ENCODE results near the gene RIBC2. TPM values are rescaled to one million over a fixed set of nuclear protein-coding genes. Genes with fewer than 3 reads are reported as not detected.

The RIBC2 gene
- polyA plus RNA-seq, 1 of the 3 experiments (the other 2 are of a cell fraction), result not detected

DNA sequence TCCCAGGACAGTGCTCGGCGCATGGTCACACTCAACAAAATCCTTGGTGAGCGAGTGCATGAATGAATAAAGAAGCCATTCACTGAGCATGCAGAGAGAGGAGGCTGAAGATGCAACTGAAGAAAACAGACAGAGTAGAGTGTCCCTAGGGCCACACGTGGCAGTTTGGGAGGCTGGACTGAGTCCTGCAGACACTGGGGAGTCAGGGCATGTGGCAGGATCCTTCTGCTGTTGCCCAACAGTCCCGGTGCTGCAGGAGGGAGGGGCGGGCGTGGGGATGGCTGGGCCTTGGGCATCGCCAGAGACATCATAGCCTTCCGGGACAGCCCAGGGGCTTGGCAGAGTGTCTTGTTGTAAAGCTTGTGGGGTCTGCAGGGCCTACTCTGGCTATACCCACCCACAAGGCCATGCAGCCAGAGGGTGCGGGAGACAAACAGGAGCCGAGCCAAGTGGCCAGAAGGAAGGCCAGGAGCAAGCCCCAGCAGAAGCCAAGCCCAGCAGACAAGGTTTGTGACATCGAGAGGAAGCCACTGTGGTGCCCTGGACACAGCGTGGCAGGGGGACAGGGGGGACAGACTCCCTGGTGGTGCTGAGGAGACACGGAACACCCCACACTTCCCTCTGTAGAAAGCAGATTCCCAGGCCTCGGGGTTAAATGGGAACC is 62.5 kb downstream of the RIBC2 start:
- no peak for TF ChIP-seq EZH2phosphoT487 (IDR thresholded peaks at IDR 0.05; ENCODE audit: borderline replicate concordance, low read depth)
- no peak for TF ChIP-seq TAF1 (IDR thresholded peaks at IDR 0.05; ENCODE audit: borderline replicate concordance, low read depth, low read length)
- Histone ChIP-seq H3K9me2 (no peaks in the 10 kb centered on the region), H3K27me3 (ENCODE audit: insufficient read depth) (no peaks in the 10 kb centered on the region), H3K9ac (no peak overlapping the region), H4K20me1 (ENCODE audit: insufficient read depth) (no peaks in the 10 kb centered on the region), H3K27ac (ENCODE audit: low read depth in 2 of 2, low read length in 1 of 2) (no peak overlapping the region), H3K36me3 (replicated peaks in 1 of 2; ENCODE audit: control insufficient read depth in 1 of 2, insufficient read depth in 2 of 2, low read length in 1 of 2) (no peaks in the 10 kb centered on the region), H3K79me2 (ENCODE audit: insufficient read depth) (no peaks in the 10 kb centered on the region), H3K4me3 (ENCODE audit: low read depth in 2 of 2, low read length in 1 of 2) (no peak overlapping the region), H3K9me3 (no peaks in the 10 kb centered on the region; the same call in 1 of the 2 replicates), H2AFZ (ENCODE audit: low read depth) (no peak overlapping the region), H3K4me2 (no peak overlapping the region), H3F3A (replicated peaks; ENCODE audit: insufficient read depth) (no peaks in the 10 kb centered on the region), H3K4me1 (ENCODE audit: control insufficient read depth in 1 of 2, insufficient read depth in 2 of 2, low read depth in 1 of 2, low read length in 1 of 2) (no peaks in the 10 kb centered on the region; a peak in 1 of 4 replicates)
- ChIA-PET CTCF (no interaction called here), POLR2A (no interaction called here)
- no peak for DNase-seq
- WGBS (ENCODE audit: low lambda C conversion rate), result 84% methylated on average over 10 of the region's 15 CpGs

DNA sequence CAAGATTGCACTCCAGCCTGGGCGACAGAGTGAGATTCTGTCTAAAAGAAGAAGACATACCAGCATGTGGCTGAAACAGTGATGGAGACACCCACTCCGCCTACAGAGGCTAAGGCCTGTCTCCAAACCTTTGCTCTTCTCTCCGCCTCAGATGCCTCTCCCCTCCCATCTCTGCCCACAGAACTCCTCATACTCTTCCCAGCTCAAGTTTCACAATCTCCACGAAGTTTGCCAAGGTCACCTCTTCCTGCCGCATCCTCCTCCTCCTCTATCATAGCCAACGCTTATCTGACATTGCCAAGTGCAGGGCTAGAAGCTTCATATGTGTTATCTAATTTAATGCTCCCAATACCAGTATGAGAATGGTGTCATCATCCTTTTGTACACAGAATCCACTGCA is 63.3 kb downstream of the RIBC2 start:
- no peaks in the 10 kb centered on the region for H4K20me1 ChIP-seq (ENCODE audit: insufficient read depth)
- H3K27ac ChIP-seq (ENCODE audit: low read depth in 2 of 2, low read length in 1 of 2), result no peak overlapping the region
- H3K9me3 ChIP-seq, result no peaks in the 10 kb centered on the region; the same call in 1 of the 2 replicates
- H3K36me3 ChIP-seq (replicated peaks in 1 of 2; ENCODE audit: control insufficient read depth in 1 of 2, insufficient read depth in 2 of 2, low read length in 1 of 2), result no peaks in the 10 kb centered on the region
- no peak overlapping the region for H2AFZ ChIP-seq (ENCODE audit: low read depth)
- H3K79me2 ChIP-seq (ENCODE audit: insufficient read depth), result no peaks in the 10 kb centered on the region
- H3K9me2 ChIP-seq, result no peaks in the 10 kb centered on the region
- no peak for DNase-seq
- H3K4me2 ChIP-seq, result no peak overlapping the region
- H3K9ac ChIP-seq, result no peak overlapping the region
- ChIA-PET POLR2A (no interaction called here), CTCF (no interaction called here)
- H3K27me3 ChIP-seq (ENCODE audit: insufficient read depth), result no peaks in the 10 kb centered on the region
- 82% methylated on average over 6 of the region's 6 CpGs for WGBS (ENCODE audit: low lambda C conversion rate)
- H3K4me1 ChIP-seq (ENCODE audit: control insufficient read depth in 1 of 2, insufficient read depth in 2 of 2, low read depth in 1 of 2, low read length in 1 of 2), result no peaks in the 10 kb centered on the region; a peak in 1 of 4 replicates
- no peak overlapping the region for H3K4me3 ChIP-seq (ENCODE audit: low read depth in 2 of 2, low read length in 1 of 2)
- TF ChIP-seq MXI1 (IDR thresholded peaks at IDR 0.05; ENCODE audit: low read depth, low read length) (no peak), NRF1 (IDR thresholded peaks at IDR 0.05; ENCODE audit: low read depth, low read length) (no peak), EZH2phosphoT487 (IDR thresholded peaks at IDR 0.05; ENCODE audit: borderline replicate concordance, low read depth) (no peak), EP300 (IDR thresholded peaks at IDR 0.05; ENCODE audit: borderline replicate concordance in 1 of 2, low read depth in 1 of 2, low read length in 1 of 2) (no peak), JUND (IDR thresholded peaks at IDR 0.05) (no peak), SIN3A (IDR thresholded peaks at IDR 0.05; ENCODE audit: borderline replicate concordance, low read depth, low read length) (no peak), RFX5 (IDR thresholded peaks at IDR 0.05; ENCODE audit: low read length) (no peak), TEAD4 (IDR thresholded peaks at IDR 0.05; ENCODE audit: borderline replicate concordance, insufficient read depth) (no peak), FOSL2 (IDR thresholded peaks at IDR 0.05; ENCODE audit: borderline replicate concordance, low read depth) (no peak), RXRA (IDR thresholded peaks at IDR 0.05; ENCODE audit: borderline replicate concordance, low read depth) (no peak), TCF12 (IDR thresholded peaks at IDR 0.05) (no peak), FOXJ3 (CRISPR knock-in tag; IDR thresholded peaks at IDR 0.05) (no peak), YY1 (IDR thresholded peaks at IDR 0.05; ENCODE audit: low read depth) (no peak), FOXM1 (IDR thresholded peaks at IDR 0.05; ENCODE audit: low read depth) (no peak)
- TF ChIP-seq, protein P1, sequence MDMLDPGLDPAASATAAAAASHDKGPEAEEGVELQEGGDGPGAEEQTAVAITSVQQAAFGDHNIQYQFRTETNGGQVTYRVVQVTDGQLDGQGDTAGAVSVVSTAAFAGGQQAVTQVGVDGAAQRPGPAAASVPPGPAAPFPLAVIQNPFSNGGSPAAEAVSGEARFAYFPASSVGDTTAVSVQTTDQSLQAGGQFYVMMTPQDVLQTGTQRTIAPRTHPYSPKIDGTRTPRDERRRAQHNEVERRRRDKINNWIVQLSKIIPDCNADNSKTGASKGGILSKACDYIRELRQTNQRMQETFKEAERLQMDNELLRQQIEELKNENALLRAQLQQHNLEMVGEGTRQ (IDR thresholded peaks at IDR 0.05; ENCODE audit: borderline replicate concordance, low read depth, low read length), result no peak
- TF ChIP-seq, protein P2, sequence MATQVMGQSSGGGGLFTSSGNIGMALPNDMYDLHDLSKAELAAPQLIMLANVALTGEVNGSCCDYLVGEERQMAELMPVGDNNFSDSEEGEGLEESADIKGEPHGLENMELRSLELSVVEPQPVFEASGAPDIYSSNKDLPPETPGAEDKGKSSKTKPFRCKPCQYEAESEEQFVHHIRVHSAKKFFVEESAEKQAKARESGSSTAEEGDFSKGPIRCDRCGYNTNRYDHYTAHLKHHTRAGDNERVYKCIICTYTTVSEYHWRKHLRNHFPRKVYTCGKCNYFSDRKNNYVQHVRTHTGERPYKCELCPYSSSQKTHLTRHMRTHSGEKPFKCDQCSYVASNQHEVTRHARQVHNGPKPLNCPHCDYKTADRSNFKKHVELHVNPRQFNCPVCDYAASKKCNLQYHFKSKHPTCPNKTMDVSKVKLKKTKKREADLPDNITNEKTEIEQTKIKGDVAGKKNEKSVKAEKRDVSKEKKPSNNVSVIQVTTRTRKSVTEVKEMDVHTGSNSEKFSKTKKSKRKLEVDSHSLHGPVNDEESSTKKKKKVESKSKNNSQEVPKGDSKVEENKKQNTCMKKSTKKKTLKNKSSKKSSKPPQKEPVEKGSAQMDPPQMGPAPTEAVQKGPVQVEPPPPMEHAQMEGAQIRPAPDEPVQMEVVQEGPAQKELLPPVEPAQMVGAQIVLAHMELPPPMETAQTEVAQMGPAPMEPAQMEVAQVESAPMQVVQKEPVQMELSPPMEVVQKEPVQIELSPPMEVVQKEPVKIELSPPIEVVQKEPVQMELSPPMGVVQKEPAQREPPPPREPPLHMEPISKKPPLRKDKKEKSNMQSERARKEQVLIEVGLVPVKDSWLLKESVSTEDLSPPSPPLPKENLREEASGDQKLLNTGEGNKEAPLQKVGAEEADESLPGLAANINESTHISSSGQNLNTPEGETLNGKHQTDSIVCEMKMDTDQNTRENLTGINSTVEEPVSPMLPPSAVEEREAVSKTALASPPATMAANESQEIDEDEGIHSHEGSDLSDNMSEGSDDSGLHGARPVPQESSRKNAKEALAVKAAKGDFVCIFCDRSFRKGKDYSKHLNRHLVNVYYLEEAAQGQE (IDR thresholded peaks at IDR 0.05; ENCODE audit: low read depth, low read length), result no peak
- TF ChIP-seq, protein P3, sequence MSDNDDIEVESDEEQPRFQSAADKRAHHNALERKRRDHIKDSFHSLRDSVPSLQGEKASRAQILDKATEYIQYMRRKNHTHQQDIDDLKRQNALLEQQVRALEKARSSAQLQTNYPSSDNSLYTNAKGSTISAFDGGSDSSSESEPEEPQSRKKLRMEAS (IDR thresholded peaks at IDR 0.05; ENCODE audit: low read depth), result no peak
- TF ChIP-seq, protein P4, sequence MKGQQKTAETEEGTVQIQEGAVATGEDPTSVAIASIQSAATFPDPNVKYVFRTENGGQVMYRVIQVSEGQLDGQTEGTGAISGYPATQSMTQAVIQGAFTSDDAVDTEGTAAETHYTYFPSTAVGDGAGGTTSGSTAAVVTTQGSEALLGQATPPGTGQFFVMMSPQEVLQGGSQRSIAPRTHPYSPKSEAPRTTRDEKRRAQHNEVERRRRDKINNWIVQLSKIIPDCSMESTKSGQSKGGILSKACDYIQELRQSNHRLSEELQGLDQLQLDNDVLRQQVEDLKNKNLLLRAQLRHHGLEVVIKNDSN (IDR thresholded peaks at IDR 0.05; ENCODE audit: borderline replicate concordance, low read depth), result no peak
- TF ChIP-seq, protein P5, sequence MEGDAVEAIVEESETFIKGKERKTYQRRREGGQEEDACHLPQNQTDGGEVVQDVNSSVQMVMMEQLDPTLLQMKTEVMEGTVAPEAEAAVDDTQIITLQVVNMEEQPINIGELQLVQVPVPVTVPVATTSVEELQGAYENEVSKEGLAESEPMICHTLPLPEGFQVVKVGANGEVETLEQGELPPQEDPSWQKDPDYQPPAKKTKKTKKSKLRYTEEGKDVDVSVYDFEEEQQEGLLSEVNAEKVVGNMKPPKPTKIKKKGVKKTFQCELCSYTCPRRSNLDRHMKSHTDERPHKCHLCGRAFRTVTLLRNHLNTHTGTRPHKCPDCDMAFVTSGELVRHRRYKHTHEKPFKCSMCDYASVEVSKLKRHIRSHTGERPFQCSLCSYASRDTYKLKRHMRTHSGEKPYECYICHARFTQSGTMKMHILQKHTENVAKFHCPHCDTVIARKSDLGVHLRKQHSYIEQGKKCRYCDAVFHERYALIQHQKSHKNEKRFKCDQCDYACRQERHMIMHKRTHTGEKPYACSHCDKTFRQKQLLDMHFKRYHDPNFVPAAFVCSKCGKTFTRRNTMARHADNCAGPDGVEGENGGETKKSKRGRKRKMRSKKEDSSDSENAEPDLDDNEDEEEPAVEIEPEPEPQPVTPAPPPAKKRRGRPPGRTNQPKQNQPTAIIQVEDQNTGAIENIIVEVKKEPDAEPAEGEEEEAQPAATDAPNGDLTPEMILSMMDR (IDR thresholded peaks at IDR 0.05), result no peak
- H3F3A ChIP-seq (replicated peaks; ENCODE audit: insufficient read depth), result no peaks in the 10 kb centered on the region

Data from SK-N-SH (cell line).